HG02840 (cell line): ENCODE data around the gene SLCO2A1.

ENCODE experiments used
- ATAC-seq: cut with Tn5 transposase; IDR thresholded peaks from one replicate; pipeline ENCODE4 v1.9.1; 2021; ENCODE audit warnings: mild to moderate bottlenecking, moderate library complexity, moderate number of reproducible peaks; ENCODE audit not compliant: unreplicated experiment, low FRiP score

SLCO2A1 gene

DNA sequence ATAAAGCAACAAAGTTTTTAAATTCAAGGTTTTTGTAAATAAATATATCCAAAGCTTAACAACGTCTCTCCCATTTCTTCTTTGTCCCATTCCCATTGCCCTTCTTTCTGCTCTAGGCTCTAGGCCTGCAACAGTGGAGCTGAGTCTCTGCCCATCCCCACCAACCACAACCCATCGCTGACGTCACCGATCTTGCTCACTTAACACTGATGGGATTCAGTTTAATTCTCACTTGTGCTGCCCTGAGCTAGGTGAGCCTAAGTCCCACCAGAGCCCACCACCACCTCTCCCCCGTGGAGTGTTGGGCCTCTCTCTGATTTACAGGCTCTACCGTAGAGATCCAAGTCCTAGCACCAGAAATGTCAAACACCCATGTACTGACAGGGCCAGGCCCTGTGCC, 72.7 kb downstream of the SLCO2A1 start:
- no peak for ATAC-seq

DNA sequence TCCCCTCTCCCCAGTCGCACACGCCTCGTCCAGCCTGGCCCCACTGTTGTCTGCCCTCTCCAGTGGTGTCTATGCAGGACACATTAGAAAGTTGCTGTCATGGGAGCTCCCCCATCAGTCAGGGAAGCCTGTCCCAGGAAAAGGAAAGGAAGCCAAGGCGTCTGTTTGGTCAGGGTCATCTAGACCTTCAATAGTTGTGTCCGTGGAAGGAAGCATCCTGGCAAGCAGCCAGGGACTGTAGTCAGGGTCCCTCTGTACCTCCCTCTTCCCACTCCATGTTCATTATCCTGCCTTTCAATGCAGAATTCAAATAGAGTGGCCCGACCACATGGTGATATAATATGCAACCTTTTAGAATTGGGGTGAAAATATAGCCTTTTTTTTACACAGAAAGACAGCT, 73.4 kb downstream of the SLCO2A1 start:
- no peak for ATAC-seq

DNA sequence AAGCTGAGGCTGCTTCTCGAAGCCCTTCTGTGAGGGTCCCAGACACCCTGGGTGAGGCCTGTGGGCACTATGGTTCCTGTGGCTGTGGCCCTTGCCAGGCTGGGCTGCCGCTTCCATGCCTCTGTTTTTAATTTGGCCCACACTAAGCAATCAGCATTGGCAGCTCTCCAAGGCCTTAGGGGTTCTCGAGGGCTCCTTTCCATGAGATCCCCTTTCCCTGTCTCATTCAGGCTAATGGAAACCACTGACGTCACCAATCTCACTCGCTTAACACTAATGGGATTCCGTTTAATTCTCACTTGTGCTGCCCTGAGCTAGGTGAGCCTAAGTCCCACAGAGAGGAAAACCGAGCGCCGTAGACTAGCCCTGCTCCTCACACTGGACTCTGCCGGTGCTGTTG, 73.8 kb downstream of the SLCO2A1 start:
- ATAC-seq: no peak

GRCh38 chr3:133954717-133955360, 74.9 kb downstream of the SLCO2A1 start:
- no peak for ATAC-seq

DNA sequence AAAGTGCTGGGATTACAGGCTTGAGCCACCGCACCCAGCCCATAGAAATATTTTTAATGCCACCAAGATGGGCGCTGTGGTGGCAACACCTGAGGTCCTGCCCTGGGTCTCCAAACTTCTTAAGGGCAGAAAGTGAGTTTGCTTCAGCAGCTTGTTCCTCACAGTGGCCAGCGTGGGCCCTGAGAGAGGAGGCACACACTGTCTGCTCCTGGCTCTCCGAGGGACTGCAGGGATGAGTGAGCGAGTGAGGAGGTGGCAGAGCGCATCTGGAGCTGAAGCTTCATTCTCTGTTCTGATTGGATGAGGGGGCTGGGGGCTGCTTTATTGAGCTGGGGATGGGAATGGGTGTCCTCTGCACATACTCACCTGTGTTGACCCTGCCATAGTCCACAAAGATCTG, 76.4 kb downstream of the SLCO2A1 start:
- no peak for ATAC-seq

DNA sequence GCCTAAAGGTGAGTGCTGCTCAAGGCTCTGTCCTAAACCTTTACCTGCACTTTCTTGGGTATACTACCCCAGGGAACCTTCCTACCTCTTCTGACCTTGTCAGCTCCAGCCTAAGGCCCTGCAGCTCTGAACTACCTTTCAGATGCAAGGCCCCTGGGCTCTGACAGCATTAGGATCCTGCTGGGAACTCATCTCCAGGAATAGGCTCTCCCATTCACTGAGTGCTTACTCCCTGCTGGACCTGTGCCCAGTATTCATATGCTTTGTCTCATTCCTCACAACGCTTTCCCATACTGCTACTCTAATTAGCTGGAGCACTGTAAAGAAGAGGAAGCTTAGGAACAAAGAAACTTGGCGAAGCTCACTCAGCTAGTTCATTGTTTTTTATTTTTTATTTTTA, 80.3 kb downstream of the SLCO2A1 start:
- no peak for ATAC-seq

- ATAC-seq: no peak
These were observed 80.7 kb downstream of the SLCO2A1 start for GRCh38 chr3:133948996-133949395.

- no peak for ATAC-seq
These were observed 81.5 kb downstream of the SLCO2A1 start for GRCh38 chr3:133948131-133948810.

GRCh38 chr3:133945381-133946095, 84.2 kb downstream of the SLCO2A1 start:
- no peak for ATAC-seq

DNA sequence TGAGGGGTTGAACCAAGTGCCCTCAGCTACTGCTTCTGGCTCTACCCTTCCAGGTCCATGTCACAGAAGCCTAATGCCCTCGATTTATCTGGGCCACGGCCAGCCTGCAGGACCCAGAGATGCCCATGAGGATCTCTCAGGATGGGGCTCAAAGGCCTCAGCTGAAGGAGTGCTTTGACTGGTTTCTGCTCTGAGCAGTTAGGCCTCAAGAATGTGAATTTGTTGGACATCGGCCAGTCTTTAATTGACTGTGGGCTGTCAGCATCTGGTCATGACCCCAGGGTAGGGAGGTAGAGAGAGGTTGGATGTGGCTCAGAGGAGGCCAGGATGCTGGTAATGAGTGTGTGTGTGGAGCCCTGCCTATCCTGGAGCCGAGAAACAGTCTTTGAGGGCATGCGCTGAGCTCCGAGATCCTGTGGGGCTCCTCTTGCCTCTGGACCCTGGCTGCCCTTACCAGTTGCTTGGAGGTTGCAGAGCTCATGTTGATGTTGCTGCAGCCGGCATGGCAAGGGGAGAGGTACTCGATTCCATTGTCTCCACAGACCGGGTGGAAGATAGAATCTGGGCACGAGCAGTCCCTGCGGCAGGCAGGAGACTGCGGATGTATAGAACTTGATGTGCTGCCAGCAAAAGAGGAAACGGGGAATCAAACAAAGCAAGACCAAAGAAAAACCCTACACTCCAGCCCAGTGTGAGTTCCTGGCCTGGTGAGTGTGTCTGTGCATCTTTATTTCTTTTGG, 84.9 kb downstream of the SLCO2A1 start:
- ATAC-seq: no peak

DNA sequence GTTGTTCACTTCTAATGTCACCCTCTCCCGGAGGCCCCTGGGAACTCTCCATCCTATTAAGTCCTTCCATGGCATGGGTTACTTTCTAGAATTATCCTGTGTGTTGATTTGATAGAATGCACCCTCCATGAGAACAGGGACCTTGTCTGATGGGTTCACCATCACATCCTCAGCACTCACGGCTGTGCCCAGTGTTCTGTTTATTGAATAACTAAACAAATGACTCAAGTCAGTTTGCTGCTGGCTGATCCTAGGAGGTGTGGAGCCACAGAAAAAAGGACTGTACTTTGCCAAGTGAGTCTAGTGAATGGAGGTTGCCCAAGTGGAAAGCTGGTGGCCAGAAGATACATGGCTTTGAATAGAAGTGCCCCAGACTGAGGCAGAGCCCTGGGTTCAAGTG, 85.5 kb downstream of the SLCO2A1 start:
- ATAC-seq: no peak

GRCh38 chr3:133943639-133944141, 86.0 kb downstream of the SLCO2A1 start:
- no peak for ATAC-seq

GRCh38 chr3:133943031-133943535, 86.6 kb downstream of the SLCO2A1 start:
- no peak for ATAC-seq

DNA sequence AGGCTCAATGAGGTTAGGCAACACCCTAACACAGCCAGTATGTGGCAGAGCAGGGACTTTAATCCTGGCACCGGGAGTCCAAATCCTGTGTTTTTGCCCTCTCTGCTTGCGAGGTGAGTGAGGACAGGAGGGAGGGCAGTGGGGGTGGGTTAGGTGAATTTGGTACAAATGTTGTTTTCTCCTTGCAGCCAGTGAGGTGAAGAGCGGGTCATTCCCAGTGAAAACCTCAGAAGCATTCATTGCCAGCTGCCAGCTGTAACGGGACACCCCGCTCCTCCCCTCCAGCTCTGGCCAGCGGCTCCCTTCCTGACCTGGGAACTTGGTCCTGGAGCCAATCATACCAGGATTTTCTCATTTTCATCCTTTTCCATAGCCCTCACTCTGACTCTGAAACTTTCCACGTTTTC, 88.3 kb downstream of the SLCO2A1 start:
- ATAC-seq: no peak

DNA sequence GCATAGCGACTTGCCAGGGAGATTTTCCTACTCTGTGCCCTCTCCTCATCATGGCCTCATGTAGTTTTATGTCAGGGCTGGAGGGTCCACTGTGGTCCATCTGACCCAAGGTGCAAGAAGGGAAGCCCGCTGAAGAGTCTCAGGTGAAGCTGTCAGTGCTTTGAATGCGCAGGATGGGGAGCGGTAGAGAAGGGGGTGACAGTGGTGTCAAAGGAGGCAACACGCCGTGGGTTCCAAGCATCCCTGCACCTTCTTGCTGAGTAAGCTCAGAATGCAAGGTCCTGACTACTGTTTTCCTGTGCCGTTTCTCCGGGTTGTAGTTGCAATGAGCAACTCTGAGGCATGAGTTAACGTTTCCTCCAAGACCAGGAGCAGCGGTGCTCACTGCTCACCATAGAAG, 89.2 kb downstream of the SLCO2A1 start:
- no peak for ATAC-seq

DNA sequence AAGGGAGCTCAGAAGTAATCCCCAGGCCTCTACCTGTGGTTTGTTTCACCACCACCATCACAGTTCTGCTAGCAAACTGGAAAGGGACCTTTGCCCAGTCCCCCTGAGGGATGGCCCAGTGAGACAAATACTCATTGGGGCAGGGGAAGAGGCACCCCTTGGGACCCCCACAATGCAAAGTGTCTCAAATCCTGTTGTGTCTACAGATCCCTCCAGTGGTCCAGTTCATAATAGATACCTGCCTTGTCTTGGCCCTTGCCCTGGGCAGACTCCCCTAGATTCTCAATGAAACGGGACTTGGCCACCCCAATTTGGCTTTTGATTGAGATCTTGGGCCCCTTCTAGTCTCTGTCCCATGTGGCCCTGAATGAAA, 90.3 kb downstream of the SLCO2A1 start:
- ATAC-seq: no peak

DNA sequence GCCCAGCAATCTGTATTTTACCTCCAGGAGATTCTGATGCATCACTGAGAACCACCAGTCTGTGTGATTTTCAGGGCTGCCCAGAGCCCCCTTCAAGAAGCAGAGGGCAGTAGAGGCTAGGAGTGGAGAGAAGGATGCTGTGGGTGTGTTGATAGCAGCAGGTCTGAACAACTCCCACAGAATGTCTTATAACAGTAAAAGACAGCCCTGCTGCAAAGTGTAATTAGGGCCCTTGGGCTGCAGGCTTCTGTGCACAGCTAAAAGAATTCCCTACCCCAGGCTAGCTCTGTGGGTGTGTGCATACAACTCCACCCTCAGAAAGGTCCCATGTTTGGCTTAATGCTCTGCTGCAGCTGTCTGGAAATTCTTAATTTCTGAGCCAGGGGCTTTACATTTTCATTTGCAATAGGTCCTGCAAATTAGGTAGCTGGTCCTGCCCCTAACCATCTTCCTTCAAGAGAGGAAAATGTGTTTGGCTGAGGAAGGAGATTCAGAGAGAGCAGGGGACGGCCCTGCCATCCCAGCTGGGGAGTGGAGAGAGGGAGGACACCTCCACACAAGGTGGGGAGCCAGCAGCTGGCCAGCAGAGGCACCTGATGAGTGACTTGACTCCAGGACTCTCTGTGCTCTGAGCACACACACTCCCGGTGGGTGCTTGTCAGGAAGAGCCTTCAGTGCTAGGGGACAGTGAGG, 90.8 kb downstream of the SLCO2A1 start:
- no peak for ATAC-seq

DNA sequence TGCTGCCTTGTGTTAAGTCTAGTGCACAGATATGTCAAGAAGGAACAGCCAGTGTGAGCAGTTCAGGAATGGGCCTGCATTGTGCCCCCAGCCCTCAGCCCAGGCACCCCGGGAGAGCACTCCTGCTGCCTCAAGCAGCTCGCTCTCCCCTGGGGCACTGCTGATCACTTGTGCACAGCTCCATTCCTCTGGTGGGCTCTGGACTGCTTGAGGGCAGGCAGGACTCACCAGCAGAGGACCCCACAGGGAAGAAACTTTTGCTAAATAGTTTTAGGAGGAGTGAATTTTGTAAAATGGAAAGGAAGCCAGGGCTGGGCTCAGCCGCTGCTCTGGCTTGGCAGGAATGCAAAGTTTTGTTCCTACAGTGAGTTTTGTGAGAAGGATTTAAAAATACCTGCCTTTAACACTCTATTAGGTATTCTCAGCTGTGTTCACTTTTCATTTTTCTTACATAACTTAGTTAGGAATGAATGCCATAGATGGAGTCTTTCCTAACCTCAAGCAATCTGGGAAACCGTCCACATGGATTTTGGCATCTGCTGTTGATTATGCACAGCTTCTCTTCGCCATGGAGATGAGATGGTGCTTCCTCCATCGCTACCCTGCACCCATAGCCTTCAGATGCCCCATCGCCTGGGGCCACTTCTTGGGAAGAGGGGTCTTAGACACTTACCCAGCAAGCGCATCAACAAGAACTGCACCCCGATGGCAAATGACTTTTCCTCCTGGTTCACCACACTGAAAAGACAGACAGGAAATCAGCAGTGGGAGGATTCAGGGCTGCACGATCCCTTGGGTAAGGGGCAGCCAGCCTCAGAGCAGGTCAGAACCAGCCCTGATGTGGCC, 91.7 kb downstream of the SLCO2A1 start:
- no peak for ATAC-seq

- no peak for ATAC-seq
These were observed 92.6 kb downstream of the SLCO2A1 start for GRCh38 chr3:133937061-133937686.
